ENCODE results near the gene CD72.
"Not testable (repeated sequence)": the region's sequence is repeated elsewhere in the genome, so short reads cannot be mapped to it uniquely, and the experiment has no call there.

Gene CD72

DNA sequence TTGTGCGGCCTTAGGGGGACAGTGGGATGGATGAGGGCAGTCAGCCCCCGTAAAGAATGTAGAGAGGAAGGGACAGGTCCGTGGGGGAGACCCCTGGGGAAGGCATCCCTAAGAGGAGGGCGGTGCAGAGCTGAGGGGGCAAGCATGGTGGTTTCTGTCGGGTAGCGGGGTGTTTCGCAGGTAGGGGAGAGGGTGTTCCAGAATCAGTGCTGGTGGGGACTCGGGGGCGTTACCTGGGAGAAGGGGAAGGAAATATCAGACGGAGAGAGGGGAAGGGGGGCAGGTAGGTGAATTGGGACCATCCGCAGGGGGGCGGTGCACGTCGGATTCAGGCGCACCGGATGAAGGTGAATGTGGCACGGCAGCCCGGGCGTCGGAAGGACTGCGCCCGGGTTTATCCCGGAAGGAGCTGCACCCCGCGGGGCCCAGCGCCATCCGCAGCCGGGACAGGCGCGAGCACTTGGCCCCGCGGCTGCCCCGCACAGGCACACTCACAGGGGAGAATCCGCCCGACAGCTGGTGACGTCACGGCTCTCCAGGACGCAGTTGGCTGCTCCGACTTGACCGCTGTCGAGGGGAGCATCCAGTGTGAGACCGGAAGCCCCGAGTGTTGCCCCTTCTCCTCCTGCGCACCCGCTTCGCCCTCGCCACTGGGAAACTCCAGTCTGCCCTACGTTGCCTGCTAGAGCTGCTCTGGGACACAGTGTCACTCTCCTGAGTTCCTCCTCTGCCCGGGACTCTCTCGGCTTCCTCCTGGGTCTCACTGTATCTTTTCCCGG lies 1.3 kb downstream of the CD72 start:
- DNase-seq (ENCODE audit: low spot score): peak; percentile 62

DNA sequence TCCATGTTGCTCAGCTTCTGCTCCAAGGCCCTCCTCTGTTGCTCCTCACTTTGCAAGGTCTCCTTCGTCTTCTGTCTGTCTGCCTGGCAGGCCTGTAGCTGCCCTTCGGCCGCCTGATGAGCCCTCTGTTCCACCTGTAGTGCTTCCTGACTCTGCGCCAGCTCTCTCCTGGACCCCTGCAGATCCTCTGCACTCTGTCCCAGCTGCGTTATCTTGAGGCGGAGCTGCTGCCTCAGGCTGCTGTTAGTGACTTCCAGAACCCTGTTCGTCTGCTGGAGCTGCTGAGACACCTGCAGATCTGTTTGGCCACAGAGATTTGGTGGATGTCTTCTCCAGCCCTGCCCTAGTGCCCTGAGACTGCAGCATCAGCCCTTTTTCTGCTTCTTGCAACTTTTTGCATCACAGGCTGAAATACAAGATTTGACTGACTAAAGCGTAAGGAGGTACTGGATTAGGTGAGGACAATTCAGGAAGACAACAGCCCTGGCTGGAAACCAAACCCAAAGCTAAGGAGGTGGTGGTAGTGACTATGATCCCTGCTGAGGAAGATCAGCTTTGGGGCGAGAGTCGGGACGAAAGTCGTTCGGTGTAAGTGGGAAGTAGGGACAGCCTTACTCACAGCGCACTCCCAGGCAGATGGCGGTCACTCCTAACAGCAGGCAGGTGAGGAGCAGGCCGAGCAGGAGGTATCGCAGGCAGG lies 2.1 kb downstream of the CD72 start:
- DNase-seq (ENCODE audit: low spot score): no peak

DNA sequence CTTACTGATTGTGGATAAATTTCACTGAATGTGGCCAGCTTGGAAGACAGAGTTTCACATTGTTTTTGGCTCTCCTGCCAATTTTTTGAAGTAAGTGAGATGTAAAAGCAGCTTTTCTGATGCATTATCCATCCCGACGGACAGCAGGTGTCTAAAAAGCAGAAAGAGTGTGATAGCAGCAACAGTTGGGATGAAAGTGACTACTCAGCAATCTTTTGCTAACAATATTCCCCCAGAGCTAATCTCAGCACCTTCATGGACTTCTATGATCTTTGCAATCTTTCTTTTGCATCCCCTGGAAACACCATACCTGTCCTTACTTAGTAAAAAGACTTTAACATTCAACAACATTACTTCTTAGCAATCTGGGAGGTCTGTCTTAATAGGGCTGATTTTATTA lies 5.4 kb downstream of the CD72 start:
- no peak for DNase-seq (ENCODE audit: low spot score)

DNA sequence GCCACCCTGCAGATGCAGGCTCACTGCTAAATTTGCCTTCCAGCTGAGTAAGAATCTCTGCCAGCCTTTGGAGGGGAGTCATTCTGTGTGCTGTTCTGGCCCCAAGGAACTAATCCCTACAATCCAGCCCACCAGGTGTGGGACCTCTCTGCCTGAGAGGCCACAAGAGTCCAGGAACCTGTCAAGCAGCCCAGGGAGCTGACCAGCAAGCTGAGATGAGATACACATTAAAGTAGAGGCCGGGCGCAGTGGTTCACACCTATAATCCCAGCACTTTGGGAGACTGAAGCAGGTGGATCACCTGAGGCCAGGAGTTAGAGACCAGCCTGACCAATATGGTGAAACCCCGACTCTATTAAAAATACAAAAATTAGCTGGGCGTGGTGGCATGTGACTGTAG lies 6.1 kb downstream of the CD72 start:
- not testable (repeated sequence) for DNase-seq (ENCODE audit: low spot score)

DNA sequence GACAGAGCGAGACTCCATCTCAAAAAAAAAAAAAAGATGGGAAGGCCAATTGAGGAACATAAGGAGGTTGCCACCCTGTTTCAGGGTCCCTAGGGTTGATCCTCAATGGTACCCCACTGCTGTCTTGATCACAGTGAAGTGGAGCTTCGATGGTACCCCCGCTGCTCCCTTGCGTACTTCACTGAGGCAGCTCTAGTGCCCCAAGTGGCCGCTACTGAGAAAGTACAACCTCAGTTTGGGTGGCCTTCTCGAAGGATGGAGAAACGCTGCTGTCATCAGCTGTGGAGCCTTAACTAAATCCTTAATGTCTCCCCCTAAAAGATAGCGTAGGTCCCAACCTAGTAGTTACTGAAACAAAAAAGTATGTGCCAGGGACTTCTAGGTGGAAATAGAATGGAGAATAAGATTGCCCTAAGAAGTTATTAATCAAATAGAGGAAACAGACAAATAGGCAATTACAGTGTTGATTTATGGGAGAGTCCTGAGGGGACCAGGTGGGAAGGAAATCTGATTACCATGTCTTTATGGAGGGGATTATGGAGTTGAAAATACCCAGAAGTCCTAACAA lies 6.9 kb downstream of the CD72 start:
- DNase-seq (ENCODE audit: low spot score): peak; percentile 66

DNA sequence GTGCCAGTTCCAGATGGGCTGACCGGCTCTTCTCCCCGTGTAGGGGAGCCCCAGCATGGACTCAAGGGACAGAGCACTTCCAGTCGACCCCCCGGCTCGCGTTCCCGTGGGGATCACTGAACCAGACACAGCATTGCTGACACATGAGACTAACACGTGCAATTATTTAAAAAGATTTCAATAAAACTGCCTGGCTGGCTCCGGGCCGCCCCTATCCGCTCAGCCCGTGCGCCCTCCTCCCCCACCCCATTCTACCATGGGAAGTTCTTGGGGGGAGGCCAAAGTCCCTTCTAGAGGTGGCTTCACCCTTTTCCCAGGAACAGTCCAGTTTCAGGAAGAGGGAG lies 8.4 kb downstream of the CD72 start:
- DNase-seq (ENCODE audit: low spot score): no peak

DNA sequence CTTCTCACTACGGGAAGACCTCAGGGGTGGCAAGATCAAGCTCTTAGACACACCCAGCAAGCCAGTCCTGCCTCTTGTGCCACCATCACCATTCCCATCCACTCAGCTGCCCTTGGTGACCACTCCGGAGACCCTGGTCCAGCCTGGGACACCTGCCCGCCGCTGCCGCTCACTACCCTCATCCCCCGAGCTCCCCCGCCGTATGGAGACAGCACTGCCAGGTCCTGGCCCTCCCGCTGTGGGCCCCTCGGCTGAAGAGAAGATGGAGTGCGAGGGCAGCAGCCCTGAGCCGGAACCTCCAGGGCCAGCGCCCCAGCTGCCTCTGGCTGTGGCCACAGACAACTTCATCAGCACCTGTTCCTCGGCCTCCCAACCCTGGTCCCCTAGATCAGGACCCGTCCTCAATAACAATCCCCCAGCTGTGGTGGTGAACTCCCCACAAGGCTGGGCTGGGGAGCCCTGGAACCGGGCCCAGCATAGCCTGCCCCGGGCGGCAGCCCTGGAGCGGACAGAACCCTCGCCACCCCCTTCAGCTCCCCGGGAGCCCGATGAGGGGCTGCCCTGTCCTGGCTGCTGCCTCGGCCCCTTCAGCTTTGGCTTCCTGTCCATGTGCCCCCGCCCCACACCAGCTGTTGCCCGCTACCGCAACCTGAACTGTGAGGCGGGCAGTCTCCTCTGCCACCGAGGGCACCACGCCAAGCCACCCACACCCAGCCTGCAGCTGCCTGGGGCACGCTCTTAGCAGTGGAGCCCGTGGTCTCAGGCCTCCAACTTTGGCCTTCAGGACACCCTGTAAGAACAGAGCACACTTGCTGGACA lies 9.0 kb downstream of the CD72 start:
- DNase-seq (ENCODE audit: low spot score): no peak

DNA sequence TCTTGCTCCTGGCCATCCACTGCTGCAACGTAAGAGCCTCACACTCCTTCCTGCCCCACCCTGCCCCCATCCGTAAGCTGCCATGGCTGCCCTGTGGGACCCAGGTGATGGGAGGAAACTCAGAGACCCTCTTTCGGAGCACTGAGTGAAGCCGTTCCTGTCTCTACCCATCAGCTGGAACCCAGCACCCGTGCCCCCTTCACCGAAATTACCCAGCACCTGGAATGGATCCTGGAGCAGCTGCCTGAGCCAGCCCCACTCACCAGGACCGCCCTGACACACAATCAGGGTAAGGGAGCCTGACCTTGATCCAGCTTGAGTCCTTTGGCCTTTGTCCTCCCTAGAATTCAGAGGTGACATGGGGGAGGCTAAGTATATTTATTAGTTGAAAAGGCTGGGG lies 10.0 kb downstream of the CD72 start:
- no peak for DNase-seq (ENCODE audit: low spot score)

DNA sequence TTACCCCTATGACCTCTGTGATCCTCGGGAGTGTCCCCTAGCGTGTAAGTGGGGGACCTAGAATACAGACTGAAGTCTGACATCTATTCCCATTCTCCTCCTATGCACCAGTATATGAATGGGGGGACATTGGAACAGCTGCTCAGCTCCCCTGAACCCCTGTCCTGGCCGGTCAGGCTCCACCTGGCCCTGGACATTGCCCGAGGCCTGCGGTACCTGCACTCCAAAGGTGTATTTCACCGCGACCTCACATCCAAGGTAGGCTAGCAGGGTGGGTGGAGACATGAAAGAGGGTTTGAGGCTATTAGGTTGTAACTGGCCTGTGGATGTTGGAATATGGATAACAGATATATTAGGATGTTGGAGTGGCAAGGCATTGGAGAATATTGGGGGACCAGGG lies 11.5 kb downstream of the CD72 start:
- no peak for DNase-seq (ENCODE audit: low spot score)

DNA sequence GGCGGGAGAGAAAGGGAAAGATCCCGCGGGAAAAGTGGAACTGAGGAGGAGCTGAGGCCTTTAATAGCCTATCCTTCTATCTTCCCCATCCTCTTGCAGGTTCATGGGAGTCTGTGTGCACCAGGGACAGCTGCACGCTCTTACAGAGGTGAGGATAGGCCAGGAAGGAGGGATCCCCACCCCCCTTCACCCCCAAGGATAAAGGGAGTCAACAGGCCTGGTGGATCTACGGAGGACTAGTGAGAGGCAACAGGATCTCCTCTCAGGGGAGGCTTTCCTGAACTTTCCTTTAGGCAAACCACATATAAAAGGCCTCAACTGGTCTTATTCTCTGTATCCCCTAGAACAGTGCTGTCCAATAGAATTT lies 12.1 kb downstream of the CD72 start:
- no peak for DNase-seq (ENCODE audit: low spot score)

DNA sequence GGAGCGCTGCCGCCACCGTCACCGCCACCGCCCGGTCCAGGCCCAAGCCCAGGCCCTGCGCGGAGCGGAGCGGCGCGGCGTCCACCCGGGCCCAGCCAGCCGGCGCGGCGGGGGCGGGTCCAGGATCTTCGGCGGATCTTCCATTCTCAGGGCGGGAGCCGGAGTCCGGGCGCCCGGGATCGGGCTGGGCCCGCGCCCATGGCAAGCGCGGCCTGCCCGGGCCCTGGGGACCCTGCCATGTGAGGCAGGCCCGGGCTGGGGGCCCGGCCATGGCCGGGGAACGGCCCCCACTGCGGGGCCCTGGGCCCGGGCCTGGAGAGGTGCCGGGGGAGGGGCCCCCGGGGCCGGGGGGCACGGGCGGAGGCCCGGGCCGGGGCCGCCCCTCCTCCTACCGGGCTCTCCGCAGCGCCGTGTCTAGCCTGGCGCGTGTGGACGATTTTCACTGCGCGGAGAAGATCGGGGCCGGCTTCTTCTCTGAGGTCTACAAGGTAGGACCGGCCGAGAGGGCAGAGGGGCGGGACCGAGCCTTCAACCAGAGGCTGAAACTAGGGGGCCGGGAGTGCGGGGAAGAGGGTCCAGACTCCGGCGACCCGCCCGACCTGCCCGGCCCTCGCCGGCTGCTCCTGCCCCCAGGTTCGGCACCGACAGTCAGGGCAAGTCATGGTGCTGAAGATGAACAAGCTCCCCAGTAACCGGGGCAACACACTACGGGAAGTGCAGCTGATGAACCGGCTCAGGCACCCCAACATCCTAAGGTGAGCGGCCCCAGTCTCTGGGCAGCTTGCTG lies 12.7 kb downstream of the CD72 start:
- DNase-seq (ENCODE audit: low spot score): peak; percentile 29

DNA sequence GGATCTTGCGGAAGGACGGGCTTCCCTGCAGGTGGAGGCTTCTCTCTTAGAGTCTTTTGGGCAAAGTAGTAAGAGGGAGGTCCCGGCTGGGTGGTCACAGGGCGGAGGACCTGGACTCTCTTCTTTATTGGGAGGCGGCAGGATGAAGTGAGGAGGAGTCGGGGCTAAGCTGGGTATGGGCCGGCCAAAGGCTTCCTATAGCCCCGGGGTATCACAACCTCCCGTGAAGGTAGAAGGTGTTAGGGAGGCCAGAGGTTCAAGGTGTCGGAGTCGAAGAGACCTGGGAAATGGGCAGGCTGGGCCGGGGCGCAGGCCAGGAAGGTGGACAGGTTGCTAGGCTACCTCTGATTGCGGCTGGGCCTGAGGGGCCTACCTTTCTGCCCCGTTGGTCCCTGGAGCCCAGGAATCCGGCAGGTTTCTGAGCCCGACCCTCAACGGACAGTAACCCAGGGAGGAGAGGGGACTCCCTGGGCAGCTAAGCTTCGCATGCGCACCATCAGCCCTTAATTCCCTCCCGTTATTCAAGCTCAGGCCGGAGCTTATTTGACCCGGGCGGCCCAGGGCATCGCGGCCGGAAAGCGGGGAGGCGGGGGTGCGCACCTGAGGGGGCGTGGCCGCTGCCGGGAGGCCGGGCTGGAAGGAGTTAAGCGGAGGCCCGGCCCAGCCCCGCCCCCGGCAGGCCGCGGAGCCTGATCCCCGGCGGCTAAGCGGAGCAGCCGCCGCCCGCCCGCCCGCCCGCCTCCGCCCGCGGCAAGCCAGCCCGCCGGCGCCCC lies 13.4 kb downstream of the CD72 start, which contains the start of gene TESK1:
TSS of gene TESK1 (plus strand) at position 685 of the 773 bp plus-strand sequence. CDS start 358 bp downstream, outside the sequence.
- DNase-seq (ENCODE audit: low spot score): peak; percentile 77

DNA sequence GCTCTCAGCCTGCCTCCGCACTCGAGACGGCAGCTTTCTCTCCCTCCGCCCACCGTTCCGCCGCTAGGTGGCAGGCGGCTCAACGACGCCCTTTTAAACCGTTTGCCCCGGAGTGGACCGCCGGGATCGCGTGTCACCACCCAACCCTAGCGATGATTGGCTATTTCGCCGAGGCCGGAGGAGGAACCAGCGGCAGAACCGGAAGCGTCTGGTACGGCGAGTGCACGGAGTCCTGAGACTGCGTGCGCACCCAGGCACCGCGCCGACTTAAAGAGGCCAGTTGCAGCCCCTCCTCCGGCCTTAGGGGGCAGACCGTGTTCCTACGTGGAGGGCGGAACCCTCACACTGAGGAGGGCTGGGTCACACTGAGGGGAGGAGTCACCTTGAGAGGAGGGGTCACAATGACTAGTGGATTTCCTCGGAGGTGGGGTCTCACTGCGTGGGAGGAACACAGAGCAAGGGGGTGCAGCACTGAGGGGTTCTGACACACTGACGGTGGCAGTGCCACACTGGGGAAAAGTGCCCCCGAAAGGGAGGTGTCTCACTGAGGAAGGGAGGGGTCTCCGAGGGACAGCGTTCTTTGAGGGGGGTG lies 14.1 kb downstream of the CD72 start:
- peak; percentile 100 for DNase-seq (ENCODE audit: low spot score)

DNA sequence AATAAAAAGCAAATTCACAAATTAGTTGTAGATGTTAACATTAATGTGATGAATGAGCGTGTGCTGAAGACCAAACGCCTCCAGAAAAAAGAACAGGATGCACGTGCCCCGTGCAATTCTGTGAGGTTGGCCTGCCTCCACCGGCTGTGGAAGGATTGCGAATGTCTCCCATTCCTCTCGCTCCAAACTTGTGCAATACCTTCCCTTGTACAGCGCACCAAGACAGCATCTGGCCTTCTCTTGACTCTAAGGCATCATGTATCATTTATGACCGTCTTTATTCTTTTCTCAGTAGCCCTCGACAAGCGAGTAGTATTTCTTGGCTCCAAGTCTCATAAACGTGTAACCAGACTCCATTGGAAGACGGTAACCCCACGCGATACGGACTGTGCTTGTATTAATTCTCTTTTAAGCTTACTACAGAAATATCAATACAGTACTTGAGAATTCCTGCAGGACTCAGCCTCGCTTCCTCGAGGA lies 14.7 kb downstream of the CD72 start:
- DNase-seq (ENCODE audit: low spot score): no peak

DNA sequence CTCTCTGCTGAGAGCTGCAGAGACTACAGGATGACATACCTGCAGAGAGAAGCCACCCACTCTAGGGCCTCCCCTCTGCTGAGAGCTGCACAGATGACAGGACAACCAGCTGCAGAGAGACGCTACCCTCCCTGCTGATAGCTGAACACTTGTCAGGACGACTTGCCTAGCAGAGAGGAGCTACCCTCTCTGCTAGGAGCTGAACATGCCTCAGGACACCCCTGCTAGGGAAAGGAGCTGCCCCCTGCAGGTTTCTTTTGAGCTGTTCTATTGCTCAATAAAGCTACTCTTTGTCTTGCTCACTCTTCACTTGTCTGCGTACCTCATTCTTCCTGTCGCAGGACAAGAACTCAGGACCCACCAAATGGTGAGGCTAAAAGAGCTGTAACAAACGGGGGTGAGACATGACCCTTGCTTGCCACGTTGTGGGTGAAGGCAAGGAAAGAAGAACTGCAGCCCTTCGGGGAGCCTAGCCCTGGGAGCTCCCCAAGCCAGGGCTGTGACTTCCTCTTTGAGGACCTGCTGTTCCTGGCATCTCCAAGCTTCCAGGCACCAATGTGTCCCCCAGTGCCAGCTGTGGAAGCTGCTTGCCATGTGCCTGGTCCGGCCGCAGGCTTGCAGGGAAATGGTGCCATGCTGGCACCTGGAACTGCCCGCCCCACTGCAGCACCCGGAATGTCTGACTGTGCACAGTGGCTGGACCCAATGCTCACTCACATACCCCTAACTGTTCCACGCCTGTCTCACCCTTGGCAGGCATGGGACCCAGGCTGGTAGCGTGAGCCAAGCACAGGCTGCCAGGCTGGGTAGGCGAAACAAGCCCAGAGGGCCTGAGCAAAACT lies 18.2 kb downstream of the CD72 start:
- no peak for DNase-seq (ENCODE audit: low spot score)

DNA sequence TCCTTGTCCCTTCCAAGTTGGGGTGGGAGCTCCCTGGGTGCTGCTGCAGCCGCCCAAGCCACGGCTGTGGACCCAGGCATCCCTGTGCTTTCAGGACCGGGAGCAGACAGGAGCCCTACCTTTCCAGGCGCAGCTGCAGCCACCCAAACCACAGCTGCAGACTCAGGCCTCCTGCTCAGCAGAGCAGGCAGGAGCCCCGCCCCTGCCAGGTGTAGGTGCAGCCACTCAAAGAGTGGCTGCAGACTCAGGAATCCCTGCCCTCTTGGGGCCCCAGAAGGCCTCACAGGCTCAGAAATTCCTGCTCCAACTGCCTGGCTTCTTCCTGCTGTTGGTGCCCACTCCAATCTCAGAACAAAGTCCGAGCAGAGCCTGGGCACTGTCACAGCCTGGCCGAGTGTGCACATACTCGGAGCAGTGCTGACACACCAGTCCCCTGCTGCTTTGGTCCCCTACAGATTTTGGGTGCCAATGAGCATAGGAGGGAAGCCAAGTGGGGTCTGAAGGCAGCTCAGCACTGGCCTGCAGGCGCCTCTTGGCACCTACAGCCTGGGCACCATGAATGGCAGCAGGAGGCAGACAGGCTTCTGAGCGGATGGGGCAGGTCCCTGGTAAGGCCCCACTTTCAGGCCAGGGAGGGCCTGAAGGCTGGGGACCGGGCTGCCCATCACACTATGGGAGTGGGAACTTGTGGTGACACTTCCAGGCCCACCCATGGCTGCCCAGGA lies 19.2 kb downstream of the CD72 start:
- no peak for DNase-seq (ENCODE audit: low spot score)

DNA sequence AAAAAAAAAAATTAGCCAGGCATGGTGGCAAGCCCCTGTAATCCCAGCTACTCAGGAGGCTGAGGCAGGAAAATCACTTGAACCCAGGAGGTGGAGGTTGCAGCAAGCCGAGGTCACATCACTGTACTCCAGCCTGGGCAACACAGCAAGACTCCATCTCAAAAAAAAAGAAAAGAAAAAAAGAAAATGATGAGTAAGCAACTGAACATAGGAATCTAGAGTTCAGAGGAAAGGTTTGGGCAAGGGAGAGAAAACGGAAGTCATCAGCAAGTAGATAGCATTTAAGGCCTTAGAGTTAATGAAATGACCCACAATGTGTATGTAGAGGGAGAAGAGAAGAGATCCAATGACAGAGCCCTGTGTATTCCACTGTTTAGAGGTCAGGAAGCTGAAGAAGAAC lies 21.3 kb downstream of the CD72 start:
- not testable (repeated sequence) for DNase-seq (ENCODE audit: low spot score)

DNA sequence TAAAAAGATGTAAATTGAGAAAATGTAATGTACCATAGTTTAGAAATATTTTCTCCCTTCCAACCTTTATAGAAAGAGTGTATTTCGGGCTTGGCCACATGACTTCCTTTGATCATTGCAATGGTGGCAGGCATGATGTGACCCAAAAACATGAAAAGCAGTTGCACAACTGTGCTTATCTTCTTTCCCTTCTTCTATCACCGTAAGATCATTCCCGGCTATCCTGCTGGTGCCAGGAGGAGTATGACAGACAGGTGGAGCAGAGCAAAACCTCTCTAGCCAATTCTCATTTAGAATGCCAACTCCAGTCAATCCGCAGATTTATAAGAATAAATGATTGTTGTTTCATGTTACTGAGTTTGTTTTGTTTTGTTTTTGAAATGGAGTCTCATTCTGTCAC lies 23.7 kb downstream of the CD72 start:
- DNase-seq (ENCODE audit: low spot score): no peak

DNA sequence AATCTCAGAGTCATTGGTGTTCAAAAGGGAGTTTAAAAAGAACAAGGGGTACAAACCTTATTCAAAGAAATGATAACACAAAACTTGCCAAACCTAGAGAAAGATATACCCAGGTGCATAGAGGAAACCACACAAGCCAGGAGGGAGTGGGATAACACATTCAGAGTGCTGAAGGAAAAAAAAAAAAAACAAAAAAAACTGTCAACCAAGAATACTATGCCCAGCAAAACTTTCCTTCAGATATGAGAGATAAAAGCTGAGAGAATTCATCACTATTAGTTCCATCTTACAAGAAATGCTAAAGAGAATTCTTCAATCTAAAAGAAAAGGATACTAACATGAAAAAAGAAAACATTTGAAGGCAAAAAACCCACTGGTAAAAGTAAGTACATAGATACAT lies 24.6 kb downstream of the CD72 start:
- DNase-seq (ENCODE audit: low spot score): no peak
